Stimulated activated CD4-positive, alpha-beta T cell treated with anti-CD3 and anti-CD28 coated beads, Interleukin-4, amount 100 ng/mL, for 24 hours (primary cell): ENCODE results near the gene CCDC136.
A peak's percentile ranks its signal among the peaks of the same experiment; 100 is the strongest.

Experiments
- DNase-seq: peaks from one replicate; pipeline ENCODE4 v3.0.0-alpha.2; 2020

Gene CCDC136

GRCh38 chr7:128791121-128791971, at the start of gene CCDC136:
Gene CCDC136, plus strand, starts transcription at chr7:128791968. Its CDS starts 444 bp downstream, at chr7:128792412.
- DNase-seq = peak; percentile 73

DNA sequence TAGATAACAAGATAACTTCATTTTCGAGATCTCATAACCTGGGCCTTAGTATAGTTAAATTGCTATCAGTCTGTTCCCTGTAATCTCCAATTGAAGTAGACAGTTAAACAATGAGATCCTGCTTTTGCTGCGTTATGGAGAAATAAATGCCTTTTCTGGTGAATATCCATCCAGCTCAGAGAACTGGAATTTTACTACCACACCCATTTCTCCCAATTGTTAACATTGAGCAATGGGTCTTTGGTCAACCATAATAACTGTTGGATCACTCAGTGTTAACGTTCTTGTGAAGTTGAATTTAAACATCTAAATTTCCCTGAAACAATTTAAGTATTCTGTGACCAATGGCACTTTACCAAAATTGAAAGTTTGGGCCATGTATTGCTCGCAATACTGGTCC, 49.6 kb upstream of the CCDC136 start:
- no peak for DNase-seq

DNA sequence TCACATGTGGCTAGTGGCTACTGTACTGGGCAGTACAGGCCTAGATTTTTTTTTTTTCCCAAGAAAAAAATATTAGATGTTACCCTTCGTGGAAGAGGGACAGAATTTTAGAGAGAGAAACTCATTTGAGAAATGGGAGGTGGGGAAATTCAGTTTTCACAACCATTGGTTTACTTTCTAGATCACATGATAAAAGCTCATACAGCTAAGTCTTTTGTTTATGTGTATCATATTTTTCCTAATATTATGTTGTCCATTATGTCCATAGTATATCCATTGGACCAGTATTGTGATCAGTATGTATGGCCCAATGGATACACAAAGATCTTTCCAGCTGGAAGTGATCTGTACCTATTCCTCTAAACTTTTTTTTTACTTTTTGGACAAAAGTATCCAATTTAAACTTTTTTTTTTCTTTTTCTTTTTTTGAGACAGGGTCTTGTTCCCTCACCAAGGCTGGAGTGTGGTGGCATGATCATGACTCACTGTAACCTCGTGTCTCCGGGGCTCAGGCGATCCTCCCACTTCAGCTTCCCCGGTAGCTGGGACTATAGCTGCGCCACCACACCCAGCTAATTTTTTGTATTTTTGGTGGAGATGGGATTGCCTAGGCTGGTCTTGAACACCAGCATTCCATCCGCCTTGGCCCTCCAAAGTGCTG, 48.5 kb upstream of the CCDC136 start:
- no peak for DNase-seq

GRCh38 chr7:128744366-128744905, 47.3 kb upstream of the CCDC136 start:
- DNase-seq = no peak

DNA sequence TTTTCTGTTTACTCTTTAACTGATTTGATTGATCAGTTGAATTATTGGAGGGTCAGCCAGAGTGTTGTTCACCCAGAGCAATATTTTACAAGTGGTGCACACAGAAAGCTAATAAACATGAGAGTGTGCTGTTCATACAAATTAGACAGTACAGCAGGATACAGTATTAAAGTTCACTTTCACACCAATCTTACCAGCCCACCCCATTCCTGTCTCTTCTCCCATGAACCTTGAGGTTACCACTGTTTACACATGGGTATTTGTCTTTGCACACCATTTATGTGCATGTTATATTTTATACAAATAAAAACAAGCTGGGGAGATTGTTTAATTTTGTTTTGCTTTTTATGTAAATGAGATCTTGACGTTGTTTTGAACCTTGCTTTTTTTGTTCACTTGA, 46.1 kb upstream of the CCDC136 start:
- no peak for DNase-seq

GRCh38 chr7:128747327-128748079, 44.3 kb upstream of the CCDC136 start:
- DNase-seq = no peak

DNA sequence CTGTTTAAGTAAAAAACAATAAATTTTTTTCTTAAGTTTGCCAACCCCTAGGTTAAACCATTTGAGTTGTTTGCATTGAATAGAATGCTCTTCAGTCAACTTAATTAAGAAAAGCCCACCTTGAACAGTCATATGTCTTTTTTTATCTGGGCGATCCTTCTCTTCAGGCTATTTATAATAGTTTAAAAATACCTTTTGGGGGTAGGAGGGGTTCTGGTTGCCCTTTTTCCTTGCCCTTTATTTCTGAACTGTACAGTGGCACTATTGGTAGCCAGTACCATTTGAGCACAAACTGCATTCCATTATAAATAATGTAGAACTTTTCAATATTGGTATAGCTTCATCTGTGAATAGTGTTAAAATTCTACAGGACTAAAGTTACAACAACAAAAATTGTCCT, 39.5 kb upstream of the CCDC136 start:
- no peak for DNase-seq

DNA sequence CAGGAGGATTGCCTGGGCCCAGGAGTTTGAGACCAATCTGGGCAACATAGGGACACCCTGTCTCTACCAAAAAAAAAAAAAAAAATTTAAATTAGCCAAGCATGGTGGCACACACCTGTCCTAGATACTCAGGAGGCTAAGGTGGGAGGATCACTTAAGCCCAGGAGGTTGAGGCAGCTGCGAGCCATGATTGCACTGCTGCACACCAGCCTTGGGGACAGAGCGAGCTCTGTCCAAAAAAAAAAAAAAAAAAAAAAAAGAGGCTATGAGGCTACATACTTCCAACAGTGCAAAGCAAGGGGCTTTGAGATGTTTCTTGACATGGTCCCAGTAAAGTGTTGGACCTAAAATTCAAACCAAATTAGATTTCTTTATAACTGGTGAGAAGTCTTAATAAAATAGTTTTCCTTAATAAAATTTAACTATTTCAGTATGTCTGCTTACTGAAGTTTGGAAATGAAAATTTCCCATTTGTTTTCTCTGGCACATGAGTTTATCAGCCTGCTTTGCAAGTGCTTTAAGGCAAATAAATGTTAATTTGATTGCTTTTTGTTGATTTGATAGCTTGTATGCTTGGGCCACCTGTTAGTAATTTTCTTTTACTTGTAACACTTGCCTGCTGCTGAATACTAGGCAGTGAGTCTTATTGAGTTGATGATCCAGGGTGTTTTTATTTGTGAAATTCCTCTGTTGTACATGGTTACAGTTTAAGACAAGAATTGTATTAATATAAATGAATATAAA, 36.5 kb upstream of the CCDC136 start:
- DNase-seq = no peak

DNA sequence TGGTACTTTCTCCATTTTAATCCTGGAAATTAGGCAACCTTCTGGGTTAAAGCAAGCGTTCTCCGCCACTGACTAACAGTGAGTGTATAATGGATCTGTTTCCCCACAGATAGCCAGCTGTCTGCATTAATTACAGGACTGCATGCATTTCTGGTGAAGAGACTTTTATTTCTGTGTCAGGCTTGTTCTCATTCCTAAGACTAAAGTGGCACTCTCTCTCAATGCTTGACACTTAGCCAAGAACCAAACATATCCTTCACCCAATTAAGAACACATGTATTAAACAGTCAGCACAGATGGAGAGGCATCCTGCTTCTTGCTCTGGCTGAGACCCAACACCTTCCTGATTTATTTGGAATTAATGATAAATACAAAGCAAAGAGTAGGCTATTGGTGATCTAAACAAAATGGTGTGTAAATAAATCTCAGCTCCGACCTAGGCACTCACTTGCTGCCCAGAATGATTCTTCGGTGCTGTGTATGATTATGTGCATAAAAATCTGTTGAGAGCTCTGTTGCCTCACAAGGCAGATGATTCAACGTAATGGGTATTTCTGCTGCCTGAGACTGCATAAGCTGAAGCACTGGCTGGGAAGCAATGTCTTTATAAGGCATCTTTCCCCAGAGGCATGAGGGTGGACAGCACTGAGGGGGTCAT, 35.8 kb upstream of the CCDC136 start:
- DNase-seq = no peak

DNA sequence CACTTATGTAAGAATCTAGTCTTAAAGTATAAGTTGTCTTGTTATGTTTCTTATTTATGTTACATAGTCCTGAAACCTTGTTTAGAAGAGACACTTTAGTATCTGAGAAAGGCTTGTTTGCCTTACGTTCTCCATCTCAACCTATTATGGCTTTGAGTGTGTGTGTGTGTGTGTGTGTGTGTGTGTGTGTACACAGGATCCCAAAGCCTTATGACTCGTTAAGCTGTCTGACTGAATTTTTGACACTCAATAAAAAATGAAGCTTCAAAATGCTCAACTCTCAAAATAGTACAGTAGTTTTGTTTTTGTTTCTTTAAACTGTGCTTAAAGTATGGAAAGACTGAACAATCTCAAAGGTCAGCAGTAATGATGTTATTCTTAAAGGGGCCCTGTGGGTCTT, 34.6 kb upstream of the CCDC136 start:
- DNase-seq = no peak

- DNase-seq = no peak
Observed at GRCh38 chr7:128758553-128758952, 33.2 kb upstream of the CCDC136 start.

DNA sequence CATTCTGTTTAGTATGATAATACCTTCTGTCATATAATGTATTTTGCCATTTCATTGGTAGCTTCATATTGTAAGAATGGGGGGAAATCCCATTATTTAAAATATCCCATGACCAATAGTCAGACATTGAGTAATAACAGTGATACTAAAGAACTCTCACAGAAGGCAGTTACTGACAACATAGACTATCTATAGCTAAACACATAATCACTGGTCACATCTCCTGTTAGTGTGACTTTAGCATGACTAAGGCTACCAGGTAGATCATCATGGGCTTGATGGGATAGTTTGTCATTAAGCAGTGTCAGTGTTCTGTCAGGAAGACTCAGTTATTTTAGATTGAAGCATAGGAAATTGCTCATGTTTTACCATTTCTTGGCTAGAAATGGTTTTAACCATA, 32.5 kb upstream of the CCDC136 start:
- no peak for DNase-seq

- DNase-seq = no peak
Observed at GRCh38 chr7:128763541-128763940, 28.2 kb upstream of the CCDC136 start.

DNA sequence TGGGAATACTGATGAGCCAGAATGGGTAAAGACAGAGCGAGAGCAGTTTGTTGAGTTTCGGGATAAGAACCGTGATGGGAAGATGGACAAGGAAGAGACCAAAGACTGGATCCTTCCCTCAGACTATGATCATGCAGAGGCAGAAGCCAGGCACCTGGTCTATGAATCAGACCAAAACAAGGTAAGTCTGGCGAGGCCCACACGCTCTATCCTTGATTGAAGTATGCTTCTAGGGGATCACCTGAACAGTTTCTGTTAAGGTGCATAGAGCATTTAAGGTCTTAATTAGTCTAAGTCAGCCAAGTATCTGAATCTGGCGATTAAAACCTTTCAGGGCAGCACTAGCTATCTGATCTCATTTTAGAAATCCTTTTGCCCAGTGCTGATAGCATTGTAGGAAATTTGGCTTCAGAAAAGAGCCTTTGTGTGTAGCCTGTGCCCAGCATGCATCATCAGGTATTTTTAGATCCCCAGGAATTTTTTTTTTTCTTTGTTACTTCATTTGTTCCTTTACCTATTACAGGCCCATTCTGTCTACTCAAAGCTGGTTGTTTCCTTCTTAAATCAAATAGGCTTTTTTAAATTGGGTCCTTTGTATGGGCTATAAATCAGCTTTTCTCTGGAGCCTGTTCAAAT, 24.2 kb upstream of the CCDC136 start:
- DNase-seq = no peak

GRCh38 chr7:128770233-128770632, 21.5 kb upstream of the CCDC136 start:
- no peak for DNase-seq

- no peak for DNase-seq
Observed at GRCh38 chr7:128773604-128774003, 18.2 kb upstream of the CCDC136 start.

DNA sequence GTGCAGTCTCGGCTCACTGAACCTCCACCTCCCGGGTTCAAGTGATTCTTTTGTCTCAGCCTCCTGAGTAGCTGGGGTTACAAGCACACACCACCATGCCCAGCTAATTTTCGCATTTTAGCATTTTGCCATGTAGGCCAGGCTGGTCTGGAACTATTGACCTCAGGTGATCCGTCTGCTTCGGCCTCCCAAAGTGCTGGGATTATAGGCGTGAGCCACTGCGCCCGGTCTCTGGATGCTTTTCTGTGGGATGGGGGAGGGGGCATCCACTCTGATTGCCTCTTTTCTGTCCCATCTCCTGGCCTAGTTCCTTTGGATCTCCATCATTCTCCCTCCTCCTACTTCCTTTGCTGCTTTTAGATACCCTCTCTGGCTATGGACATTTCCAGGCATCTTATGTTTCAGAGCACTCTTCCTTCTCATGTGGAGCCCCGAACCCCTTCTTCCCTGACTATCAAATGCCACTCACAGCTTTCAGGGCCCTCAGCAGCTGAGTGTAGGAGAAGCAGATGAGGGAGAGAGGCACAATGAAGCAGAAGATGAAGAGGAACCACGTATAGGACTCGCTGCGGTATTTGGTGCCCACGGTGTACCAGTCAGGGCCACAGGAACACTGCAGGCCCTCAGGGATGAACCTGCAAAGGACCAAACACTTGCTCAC, 17.6 kb upstream of the CCDC136 start:
- no peak for DNase-seq

DNA sequence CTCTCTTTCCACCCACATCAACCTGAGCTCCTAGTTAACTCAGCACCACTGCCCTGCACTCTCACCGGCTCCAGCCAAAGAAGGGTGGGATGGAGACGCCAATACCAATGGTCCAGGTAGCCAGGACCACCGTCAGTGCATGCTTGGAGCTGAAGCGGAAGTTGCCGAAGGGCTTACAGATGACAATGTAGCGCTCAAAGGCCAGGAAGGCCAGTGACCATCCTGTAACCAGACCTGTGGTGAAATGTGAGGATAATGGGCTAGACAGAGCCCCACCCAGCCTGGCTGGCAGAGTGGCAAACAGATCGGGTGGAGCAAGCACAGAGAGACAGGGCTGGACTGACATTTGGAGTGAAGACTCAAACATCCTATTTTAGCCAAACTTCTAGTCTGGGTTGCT, 16.8 kb upstream of the CCDC136 start:
- DNase-seq = no peak

- no peak for DNase-seq
Observed at GRCh38 chr7:128775744-128776474, 15.9 kb upstream of the CCDC136 start, which contains the start of gene OPN1SW. Gene OPN1SW, minus strand, starts transcription at chr7:128775794. Its CDS starts 13 bp downstream, at chr7:128775781.
